ENCODE data around the gene STON1.

GRCh38 chr2:48528431-48528830, 1.5 kb upstream of the STON1 start:
- no peak for TF ChIP-seq CTCF (conservative IDR thresholded peaks at IDR 0.05)
- no peak for TF ChIP-seq EZH2 (IDR thresholded peaks at IDR 0.05; ENCODE audit: low read depth)
